ENCODE measurements around the gene ZNF497.

ZNF497 gene

DNA sequence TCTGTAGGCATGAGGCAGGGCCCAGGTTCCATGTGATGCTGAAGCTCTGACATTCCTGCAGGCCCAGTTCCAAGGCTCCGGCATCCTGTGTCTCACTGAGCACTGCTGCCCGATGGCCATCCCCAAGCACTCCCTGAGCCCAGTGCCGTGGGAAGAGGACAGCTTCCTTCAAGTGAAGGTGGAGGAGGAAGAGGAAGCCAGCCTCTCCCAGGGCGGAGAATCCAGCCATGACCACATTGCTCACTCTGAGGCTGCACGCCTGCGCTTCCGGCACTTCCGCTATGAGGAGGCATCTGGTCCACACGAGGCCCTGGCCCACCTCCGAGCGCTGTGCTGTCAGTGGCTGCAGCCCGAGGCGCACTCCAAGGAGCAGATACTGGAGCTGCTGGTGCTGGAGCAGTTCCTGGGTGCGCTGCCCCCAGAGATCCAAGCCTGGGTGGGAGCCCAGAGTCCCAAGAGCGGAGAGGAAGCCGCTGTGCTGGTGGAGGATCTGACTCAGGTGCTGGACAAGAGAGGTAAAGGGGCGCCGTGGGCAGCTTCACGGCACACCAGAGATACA lies 27.8 kb downstream of the ZNF497 start:
- no peaks in the 10 kb centered on the region for H3K9me2 ChIP-seq (replicated peaks; ENCODE audit: control insufficient read depth, low read length)
- TF ChIP-seq EZH2phosphoT487 (IDR thresholded peaks at IDR 0.05; ENCODE audit: borderline replicate concordance, low read length): no peak
- TF ChIP-seq, protein P1, sequence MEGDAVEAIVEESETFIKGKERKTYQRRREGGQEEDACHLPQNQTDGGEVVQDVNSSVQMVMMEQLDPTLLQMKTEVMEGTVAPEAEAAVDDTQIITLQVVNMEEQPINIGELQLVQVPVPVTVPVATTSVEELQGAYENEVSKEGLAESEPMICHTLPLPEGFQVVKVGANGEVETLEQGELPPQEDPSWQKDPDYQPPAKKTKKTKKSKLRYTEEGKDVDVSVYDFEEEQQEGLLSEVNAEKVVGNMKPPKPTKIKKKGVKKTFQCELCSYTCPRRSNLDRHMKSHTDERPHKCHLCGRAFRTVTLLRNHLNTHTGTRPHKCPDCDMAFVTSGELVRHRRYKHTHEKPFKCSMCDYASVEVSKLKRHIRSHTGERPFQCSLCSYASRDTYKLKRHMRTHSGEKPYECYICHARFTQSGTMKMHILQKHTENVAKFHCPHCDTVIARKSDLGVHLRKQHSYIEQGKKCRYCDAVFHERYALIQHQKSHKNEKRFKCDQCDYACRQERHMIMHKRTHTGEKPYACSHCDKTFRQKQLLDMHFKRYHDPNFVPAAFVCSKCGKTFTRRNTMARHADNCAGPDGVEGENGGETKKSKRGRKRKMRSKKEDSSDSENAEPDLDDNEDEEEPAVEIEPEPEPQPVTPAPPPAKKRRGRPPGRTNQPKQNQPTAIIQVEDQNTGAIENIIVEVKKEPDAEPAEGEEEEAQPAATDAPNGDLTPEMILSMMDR (IDR thresholded peaks at IDR 0.05; ENCODE audit: low read depth, low read length, poor library complexity, severe bottlenecking): no peak
- H3F3A ChIP-seq (ENCODE audit: control insufficient read depth, insufficient read depth): no peaks in the 10 kb centered on the region
- H3K27ac ChIP-seq (ENCODE audit: low read depth, low read length): no peak overlapping the region
- H4K20me1 ChIP-seq (ENCODE audit: control insufficient read depth, insufficient read depth, low read depth, low read length): no peaks in the 10 kb centered on the region
- no peaks in the 10 kb centered on the region for H3K9me3 ChIP-seq (ENCODE audit: control insufficient read depth, insufficient read depth, low read length)
- H3K79me2 ChIP-seq (ENCODE audit: control insufficient read depth, low read length): no peaks in the 10 kb centered on the region
- no peaks in the 10 kb centered on the region for H3K4me1 ChIP-seq (ENCODE audit: control insufficient read depth, low read length)
- H3K4me3 ChIP-seq (ENCODE audit: low read length): no peak overlapping the region
- no peaks in the 10 kb centered on the region for H3K27me3 ChIP-seq (ENCODE audit: control insufficient read depth, low read length)
- no peak overlapping the region for H3K4me2 ChIP-seq (ENCODE audit: low read length)
- peaks cover 20% of the 10 kb centered on the region for H3K36me3 ChIP-seq (ENCODE audit: control insufficient read depth, low read length)

DNA sequence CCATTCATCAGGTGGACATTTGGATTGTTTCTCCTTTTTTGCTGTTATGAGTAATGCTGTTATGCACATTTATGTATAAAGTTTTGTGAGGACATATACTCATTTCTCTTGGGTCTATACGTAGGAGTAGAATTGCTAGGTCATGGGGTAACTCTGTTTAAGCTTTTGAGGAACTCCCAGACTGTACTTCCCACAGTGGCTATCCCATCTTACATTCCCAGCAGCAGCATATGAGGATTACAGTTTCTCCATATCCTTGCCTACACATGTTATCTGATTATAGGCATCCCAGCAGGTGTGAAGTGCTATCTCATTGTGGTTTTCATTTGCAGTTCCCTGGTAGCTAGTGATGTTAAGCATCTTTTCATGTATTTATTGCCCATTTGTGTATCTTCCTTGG lies 29.9 kb downstream of the ZNF497 start:
- Histone ChIP-seq H3K79me2 (ENCODE audit: control insufficient read depth, low read length) (peaks cover 7% of the 10 kb centered on the region), H3K4me3 (ENCODE audit: low read length) (no peak overlapping the region), H3K4me1 (ENCODE audit: control insufficient read depth, low read length) (peaks cover 8% of the 10 kb centered on the region), H3K9me2 (replicated peaks; ENCODE audit: control insufficient read depth, low read length) (no peaks in the 10 kb centered on the region), H3K27me3 (ENCODE audit: control insufficient read depth, low read length) (no peaks in the 10 kb centered on the region), H3K27ac (ENCODE audit: low read depth, low read length) (no peak overlapping the region), H3F3A (ENCODE audit: control insufficient read depth, insufficient read depth) (no peaks in the 10 kb centered on the region), H3K4me2 (ENCODE audit: low read length) (no peak overlapping the region), H3K36me3 (ENCODE audit: control insufficient read depth, low read length) (peaks cover 4% of the 10 kb centered on the region; the same call in 1 of the 2 replicates), H4K20me1 (ENCODE audit: control insufficient read depth, insufficient read depth, low read depth, low read length) (no peaks in the 10 kb centered on the region), H3K9me3 (ENCODE audit: control insufficient read depth, insufficient read depth, low read length) (no peaks in the 10 kb centered on the region)
- TF ChIP-seq, protein P1 (IDR thresholded peaks at IDR 0.05; ENCODE audit: low read depth, low read length, poor library complexity, severe bottlenecking): no peak
- TF ChIP-seq EZH2phosphoT487 (IDR thresholded peaks at IDR 0.05; ENCODE audit: borderline replicate concordance, low read length): no peak

DNA sequence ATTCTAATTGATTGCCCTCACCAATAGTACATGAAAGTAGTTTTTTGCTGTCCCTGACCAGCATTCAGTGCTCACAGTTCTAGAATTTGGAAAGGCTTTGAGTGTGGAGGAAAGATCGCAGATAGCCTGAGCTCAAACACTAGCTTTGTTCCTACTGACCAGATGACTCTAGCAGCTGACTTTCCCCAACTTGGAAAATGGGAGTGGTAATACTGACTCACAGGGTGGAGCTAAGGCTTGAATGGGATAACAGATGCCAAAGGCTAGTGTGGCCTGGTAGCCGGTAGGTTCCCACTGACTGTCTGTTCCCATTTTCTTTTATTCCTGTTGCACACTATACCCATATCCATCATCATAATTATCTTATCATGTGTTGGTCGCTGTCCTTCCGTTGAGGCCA lies 32.1 kb downstream of the ZNF497 start:
- H4K20me1 ChIP-seq (ENCODE audit: control insufficient read depth, insufficient read depth, low read depth, low read length): no peaks in the 10 kb centered on the region
- H3K27me3 ChIP-seq (ENCODE audit: control insufficient read depth, low read length): no peaks in the 10 kb centered on the region
- no peaks in the 10 kb centered on the region for H3F3A ChIP-seq (ENCODE audit: control insufficient read depth, insufficient read depth)
- H3K9me3 ChIP-seq (ENCODE audit: control insufficient read depth, insufficient read depth, low read length): no peaks in the 10 kb centered on the region
- no peak for TF ChIP-seq EZH2phosphoT487 (IDR thresholded peaks at IDR 0.05; ENCODE audit: borderline replicate concordance, low read length)
- TF ChIP-seq, protein P1 (IDR thresholded peaks at IDR 0.05; ENCODE audit: low read depth, low read length, poor library complexity, severe bottlenecking): no peak
- peaks cover 9% of the 10 kb centered on the region; the same call in 1 of the 2 replicates for H3K36me3 ChIP-seq (ENCODE audit: control insufficient read depth, low read length)
- peaks cover 17% of the 10 kb centered on the region for H3K4me1 ChIP-seq (ENCODE audit: control insufficient read depth, low read length)
- H3K4me2 ChIP-seq (ENCODE audit: low read length): no peak overlapping the region
- no peak overlapping the region for H3K27ac ChIP-seq (ENCODE audit: low read depth, low read length)
- no peak overlapping the region for H3K4me3 ChIP-seq (ENCODE audit: low read length)
- H3K9me2 ChIP-seq (replicated peaks; ENCODE audit: control insufficient read depth, low read length): no peaks in the 10 kb centered on the region
- H3K79me2 ChIP-seq (ENCODE audit: control insufficient read depth, low read length): peaks cover 13% of the 10 kb centered on the region
